ENCODE results near the gene FRAT1.

DNA sequence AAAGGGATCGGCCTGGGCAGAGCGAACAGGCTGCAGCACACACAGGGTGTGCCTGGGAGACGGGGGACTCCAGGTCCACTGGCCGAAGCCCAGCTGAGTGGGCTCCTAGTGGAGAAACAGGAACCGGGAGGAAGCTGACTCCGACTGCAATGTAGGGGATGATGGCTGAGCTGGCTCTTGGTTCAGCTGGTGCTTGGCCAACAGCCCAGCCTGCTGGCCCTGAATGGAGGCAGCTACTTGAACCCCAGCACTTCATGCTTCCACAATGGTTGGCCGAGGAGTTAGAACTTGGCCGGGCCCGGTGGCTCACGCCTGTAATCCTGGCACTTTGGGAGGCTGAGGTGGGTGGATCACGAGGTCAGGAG lies 42.4 kb downstream of the FRAT1 start:
- TF ChIP-seq, protein P1, sequence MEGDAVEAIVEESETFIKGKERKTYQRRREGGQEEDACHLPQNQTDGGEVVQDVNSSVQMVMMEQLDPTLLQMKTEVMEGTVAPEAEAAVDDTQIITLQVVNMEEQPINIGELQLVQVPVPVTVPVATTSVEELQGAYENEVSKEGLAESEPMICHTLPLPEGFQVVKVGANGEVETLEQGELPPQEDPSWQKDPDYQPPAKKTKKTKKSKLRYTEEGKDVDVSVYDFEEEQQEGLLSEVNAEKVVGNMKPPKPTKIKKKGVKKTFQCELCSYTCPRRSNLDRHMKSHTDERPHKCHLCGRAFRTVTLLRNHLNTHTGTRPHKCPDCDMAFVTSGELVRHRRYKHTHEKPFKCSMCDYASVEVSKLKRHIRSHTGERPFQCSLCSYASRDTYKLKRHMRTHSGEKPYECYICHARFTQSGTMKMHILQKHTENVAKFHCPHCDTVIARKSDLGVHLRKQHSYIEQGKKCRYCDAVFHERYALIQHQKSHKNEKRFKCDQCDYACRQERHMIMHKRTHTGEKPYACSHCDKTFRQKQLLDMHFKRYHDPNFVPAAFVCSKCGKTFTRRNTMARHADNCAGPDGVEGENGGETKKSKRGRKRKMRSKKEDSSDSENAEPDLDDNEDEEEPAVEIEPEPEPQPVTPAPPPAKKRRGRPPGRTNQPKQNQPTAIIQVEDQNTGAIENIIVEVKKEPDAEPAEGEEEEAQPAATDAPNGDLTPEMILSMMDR (IDR thresholded peaks at IDR 0.05; ENCODE audit: insufficient read depth, low read depth, low read length): no peak
- TF ChIP-seq EZH2 (IDR thresholded peaks at IDR 0.05; ENCODE audit: insufficient read depth, low read length): no peak
